Mesothelial cell of epicardium (in vitro differentiated cells): ENCODE results near the gene PAOX. TPM values are rescaled to one million over a fixed set of nuclear protein-coding genes. Genes with fewer than 3 reads are reported as not detected.

ENCODE experiments used
- DNase-seq, 2 experiments: peaks; one replicate each; pipeline ENCODE4 v3.0.0; 2021; ENCODE audit warnings: low spot score in 2 of 2; ENCODE audit not compliant: unreplicated experiment in 2 of 2
- H3K27ac Mint-ChIP-seq: 2 replicates; pipeline ENCODE4 v1.8.0; 2021; ENCODE audit warnings: mixed read lengths
- H3K27me3 Mint-ChIP-seq: 2 replicates; pipeline ENCODE4 v1.8.0; 2021; ENCODE audit warnings: low read depth, mixed read lengths
- H3K36me3 Mint-ChIP-seq: 2 replicates; pipeline ENCODE4 v1.8.0; 2021; ENCODE audit warnings: mixed read lengths
- H3K4me1 Mint-ChIP-seq: 2 replicates; pipeline ENCODE4 v1.8.0; 2021; ENCODE audit warnings: mixed read lengths
- H3K4me3 Mint-ChIP-seq: 2 replicates; pipeline ENCODE4 v1.8.0; 2021; ENCODE audit warnings: mild to moderate bottlenecking, moderate library complexity, mixed read lengths
- H3K9me3 Mint-ChIP-seq: 2 replicates; pipeline ENCODE4 v1.8.0; 2021; ENCODE audit warnings: mixed read lengths
- total RNA-seq: library from RNA; stranded (reverse); gene quantifications from 3 replicates; pipeline ENCODE4 v1.2.1, GENCODE V29; 2021
- TF ChIP-seq, protein P1 (sequence below): fragments of 200-600 bp; sonication (generic); IDR thresholded peaks from one replicate; pipeline ENCODE4 v1.5.0; 2021; ENCODE audit warnings: antibody characterized with exemption; ENCODE audit not compliant: unreplicated experiment

PAOX gene
- total RNA-seq, 1 donor from 2014 or later = 7.5 TPM

DNA sequence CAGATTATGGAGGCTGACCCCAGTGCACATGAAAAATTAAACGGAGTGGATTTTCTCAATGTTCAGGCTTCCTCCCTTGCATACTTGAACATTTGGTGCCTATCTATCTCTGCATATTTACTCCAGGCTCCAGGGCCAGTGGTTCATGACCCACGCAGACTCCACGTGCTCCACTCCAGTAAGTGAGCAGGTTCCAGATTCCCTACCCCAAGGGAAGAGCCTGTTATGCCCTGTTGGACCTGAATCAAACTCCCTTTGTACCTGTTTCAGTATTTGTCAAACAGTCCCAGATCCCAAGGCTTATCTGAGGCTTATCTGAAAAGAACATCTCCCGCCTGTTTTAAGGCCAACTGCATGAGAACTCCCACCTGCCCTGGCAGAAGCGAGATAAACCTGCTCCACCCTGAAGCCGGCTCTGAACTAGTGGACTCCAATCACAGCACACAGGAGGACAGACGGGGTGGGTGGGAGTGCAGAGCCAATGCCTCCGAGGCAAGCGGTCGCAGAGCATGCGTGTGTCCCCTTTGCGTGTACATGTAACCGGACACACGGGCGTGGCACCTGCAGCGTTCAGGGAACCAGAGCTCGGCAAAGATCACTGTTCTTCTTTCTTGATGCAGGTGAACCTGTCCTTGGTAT lies 19.0 kb upstream of the PAOX start:
- DNase-seq = no peak
- Mint-ChIP-seq H3K9me3 (no peaks in the 10 kb centered on the region), H3K36me3 (peaks cover 17% of the 10 kb centered on the region), H3K4me1 (peaks cover 26% of the 10 kb centered on the region), H3K4me3 (peak overlapping the region; percentile 30), H3K27me3 (no peaks in the 10 kb centered on the region), H3K27ac (peak overlapping the region; percentile 84)
- TF ChIP-seq, protein P1, sequence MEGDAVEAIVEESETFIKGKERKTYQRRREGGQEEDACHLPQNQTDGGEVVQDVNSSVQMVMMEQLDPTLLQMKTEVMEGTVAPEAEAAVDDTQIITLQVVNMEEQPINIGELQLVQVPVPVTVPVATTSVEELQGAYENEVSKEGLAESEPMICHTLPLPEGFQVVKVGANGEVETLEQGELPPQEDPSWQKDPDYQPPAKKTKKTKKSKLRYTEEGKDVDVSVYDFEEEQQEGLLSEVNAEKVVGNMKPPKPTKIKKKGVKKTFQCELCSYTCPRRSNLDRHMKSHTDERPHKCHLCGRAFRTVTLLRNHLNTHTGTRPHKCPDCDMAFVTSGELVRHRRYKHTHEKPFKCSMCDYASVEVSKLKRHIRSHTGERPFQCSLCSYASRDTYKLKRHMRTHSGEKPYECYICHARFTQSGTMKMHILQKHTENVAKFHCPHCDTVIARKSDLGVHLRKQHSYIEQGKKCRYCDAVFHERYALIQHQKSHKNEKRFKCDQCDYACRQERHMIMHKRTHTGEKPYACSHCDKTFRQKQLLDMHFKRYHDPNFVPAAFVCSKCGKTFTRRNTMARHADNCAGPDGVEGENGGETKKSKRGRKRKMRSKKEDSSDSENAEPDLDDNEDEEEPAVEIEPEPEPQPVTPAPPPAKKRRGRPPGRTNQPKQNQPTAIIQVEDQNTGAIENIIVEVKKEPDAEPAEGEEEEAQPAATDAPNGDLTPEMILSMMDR = no peak

DNA sequence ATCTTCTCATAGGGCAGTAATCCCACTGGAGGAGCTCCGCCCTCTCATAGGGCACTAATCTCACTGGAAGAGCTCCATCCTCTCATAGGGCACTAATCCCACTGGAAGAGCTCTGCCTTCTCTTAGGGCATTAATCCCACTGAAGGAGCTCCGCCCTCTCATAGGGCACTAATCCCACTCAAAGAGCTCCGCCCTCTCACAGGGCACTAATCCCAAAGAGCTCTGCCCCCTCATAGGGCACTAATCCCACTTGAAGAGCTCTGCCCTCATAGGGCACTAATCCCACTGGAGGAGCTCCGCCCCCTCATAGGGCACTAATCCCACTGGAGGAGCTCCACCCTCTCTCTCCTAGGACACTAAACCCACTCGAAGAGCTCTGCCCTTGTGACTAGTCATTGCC lies 17.8 kb upstream of the PAOX start:
- DNase-seq = no peak
- Mint-ChIP-seq H3K27me3 (no peaks in the 10 kb centered on the region), H3K36me3 (peaks cover 20% of the 10 kb centered on the region), H3K4me3 (no peak overlapping the region), H3K4me1 (peaks cover 22% of the 10 kb centered on the region), H3K27ac (no peak overlapping the region), H3K9me3 (no peaks in the 10 kb centered on the region)
- TF ChIP-seq, protein P1 = no peak

DNA sequence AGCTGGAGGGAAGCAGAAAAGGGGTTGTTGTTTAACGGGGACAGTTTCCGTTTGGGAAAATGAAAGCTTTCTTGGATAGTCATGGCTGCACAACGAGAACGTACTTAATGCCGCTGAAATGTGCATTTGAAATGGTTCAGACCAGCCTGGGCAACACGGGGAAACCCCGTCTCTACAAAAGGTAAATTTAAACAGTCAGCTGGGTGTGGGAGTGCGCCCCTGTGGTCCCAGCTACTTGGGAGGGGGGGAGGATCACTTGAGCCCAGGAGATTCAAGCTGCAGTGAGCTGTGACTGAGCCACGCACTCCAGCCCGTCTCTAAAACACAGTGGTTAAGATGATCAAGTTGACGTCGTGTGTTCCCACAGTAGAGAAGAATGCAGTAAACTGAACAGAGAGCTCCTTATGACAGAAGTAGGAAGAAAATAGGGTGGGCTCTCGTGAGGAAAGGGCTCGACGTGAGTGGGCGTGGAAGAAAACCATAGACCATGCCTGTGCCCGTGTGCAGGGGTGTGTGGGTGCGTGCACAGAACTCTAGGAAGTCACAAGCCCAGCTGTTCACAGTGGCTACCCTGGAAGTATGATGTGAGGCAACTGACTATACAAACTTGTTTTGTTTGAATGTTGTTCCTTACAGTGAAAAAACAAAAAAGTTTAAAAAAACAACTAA lies 17.2 kb upstream of the PAOX start:
- no peak for DNase-seq

DNA sequence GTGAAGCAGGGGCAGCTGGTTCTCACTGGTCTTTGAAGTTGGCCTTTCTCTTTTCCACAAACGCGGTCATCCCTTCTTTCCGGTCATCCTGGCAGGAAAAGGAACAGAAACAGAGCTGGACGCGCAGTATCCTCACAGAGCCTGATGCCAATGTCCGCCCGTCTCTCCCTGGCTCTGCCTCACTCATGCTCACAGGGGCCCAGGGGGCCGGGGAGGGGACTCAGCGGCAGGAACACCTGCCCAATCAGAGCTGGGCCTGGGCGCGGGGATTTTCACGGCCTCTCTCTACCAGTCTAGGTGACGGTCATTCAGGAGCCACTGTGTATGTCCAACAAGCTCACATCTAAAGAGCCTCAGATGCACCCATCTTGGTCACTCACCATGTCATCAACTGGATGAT lies 16.2 kb upstream of the PAOX start:
- no peak overlapping the region for H3K27ac Mint-ChIP-seq
- H3K27me3 Mint-ChIP-seq = no peaks in the 10 kb centered on the region
- H3K4me1 Mint-ChIP-seq = peaks cover 22% of the 10 kb centered on the region
- H3K4me3 Mint-ChIP-seq = no peak overlapping the region
- no peak for DNase-seq
- no peaks in the 10 kb centered on the region for H3K9me3 Mint-ChIP-seq
- H3K36me3 Mint-ChIP-seq = peaks cover 20% of the 10 kb centered on the region
- TF ChIP-seq, protein P1 = no peak

More for the DNA sequence above, 17.2 kb upstream of the PAOX start:
- Mint-ChIP-seq H3K36me3 (peaks cover 20% of the 10 kb centered on the region), H3K9me3 (no peaks in the 10 kb centered on the region), H3K4me3 (no peak overlapping the region), H3K27me3 (no peaks in the 10 kb centered on the region), H3K4me1 (peaks cover 22% of the 10 kb centered on the region), H3K27ac (no peak overlapping the region)
- TF ChIP-seq, protein P1 = no peak

DNA sequence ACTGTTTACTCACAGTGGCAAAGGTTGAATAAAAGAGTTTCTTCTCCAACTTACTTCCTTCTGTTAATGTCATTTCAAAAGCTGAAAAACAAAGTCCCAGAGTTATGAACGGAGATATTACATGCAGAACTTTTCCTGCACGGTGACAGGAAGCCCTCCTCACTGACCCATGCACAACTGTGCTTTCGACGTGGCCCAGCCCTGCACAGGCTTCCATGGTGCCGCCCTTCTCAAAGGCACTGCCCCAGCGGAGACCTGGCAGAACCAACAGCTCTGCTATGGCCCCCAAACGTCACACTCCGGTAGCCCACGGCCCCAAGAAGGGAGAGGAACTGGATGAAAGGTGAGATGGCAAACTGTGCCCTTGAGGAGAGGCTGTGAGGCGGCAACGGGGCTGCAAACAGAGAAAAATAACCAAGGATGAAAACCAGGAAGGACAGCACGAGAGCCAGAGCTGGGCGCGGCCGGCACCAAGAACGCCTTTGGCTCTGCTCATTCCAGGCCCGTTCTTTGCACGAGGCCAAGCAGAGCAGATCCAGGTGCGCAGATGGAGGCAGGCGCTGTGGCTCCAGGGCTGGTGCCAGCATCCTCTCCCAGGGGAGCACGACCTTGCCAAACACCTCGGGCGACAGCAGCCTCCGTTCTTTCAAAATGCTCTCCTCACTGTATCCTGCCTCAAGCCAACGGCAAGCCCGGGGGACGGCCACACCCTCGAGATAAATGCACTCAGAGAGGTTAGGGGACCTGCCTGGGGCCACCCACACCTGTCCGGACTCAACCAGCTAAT lies 14.2 kb upstream of the PAOX start:
- peaks cover 26% of the 10 kb centered on the region for H3K36me3 Mint-ChIP-seq
- no peaks in the 10 kb centered on the region for H3K9me3 Mint-ChIP-seq
- peak overlapping the region; percentile 49 for H3K27ac Mint-ChIP-seq
- no peak for DNase-seq
- H3K4me1 Mint-ChIP-seq = peaks cover 13% of the 10 kb centered on the region
- TF ChIP-seq, protein P1 = no peak
- H3K4me3 Mint-ChIP-seq = no peak overlapping the region
- no peaks in the 10 kb centered on the region for H3K27me3 Mint-ChIP-seq
